NCI-H446 treated with DMSO at 0.1 percent for 48 hours (cell line): ENCODE results near the gene ERMARD.
A peak's percentile ranks its signal among the peaks of the same experiment; 100 is the strongest.

Source experiments
- DNase-seq: peaks from one replicate; lab custom pipeline; 2025; lab: John Stamatoyannopoulos, UW

ERMARD gene

GRCh38 chr6:169783971-169784820 is 32.8 kb downstream of the ERMARD start:
- DNase-seq = no peak

GRCh38 chr6:169784821-169785340 is 33.5 kb downstream of the ERMARD start:
- no peak for DNase-seq

GRCh38 chr6:169785566-169785965 is 34.1 kb downstream of the ERMARD start:
- DNase-seq = no peak

- no peak for DNase-seq
Measured at GRCh38 chr6:169786349-169786748, 34.9 kb downstream of the ERMARD start.

- DNase-seq = no peak
Measured at GRCh38 chr6:169787797-169788196, 36.4 kb downstream of the ERMARD start.

GRCh38 chr6:169788809-169789145 is 37.4 kb downstream of the ERMARD start:
- no peak for DNase-seq

GRCh38 chr6:169789146-169789943 is 37.9 kb downstream of the ERMARD start:
- no peak for DNase-seq

- DNase-seq = peak; percentile 24
Measured at GRCh38 chr6:169789944-169790927, 38.8 kb downstream of the ERMARD start.

- DNase-seq = no peak
Measured at GRCh38 chr6:169791721-169792131, 40.3 kb downstream of the ERMARD start.

- no peak for DNase-seq
Measured at GRCh38 chr6:169792306-169793015, 41.0 kb downstream of the ERMARD start.

GRCh38 chr6:169793408-169793807 is 42.0 kb downstream of the ERMARD start:
- no peak for DNase-seq

- no peak for DNase-seq
Measured at GRCh38 chr6:169794317-169795055, 43.1 kb downstream of the ERMARD start.

GRCh38 chr6:169795196-169795595 is 43.8 kb downstream of the ERMARD start:
- no peak for DNase-seq

GRCh38 chr6:169798764-169799473 is 47.5 kb downstream of the ERMARD start:
- DNase-seq = no peak

GRCh38 chr6:169799474-169799926 is 48.1 kb downstream of the ERMARD start:
- DNase-seq = no peak

GRCh38 chr6:169800116-169800667 is 48.8 kb downstream of the ERMARD start:
- DNase-seq = no peak

- DNase-seq = peak; percentile 36
Measured at GRCh38 chr6:169800668-169801395, 49.4 kb downstream of the ERMARD start.

- DNase-seq = no peak
Measured at GRCh38 chr6:169801396-169802160, 50.2 kb downstream of the ERMARD start.
